PC-3 (cell line): ENCODE data around the gene ILK. TPM values are rescaled to one million over a fixed set of nuclear protein-coding genes. Genes with fewer than 3 reads are reported as not detected.

Source experiments
- ATAC-seq: fragments of 200-7000 bp; cut with Tn5 transposase; 2 replicates; pipeline ENCODE4 v1.9.1; 2020; ENCODE audit warnings: mild to moderate bottlenecking, moderate library complexity
- BruUV-seq: library from RNA; stranded (reverse); fragments of 400-500 nt; replicated peaks from 2 replicates; lab custom pipeline; 2021; lab: Mats Ljungman, UMichigan
- CTCF ChIA-PET: fragments of 300-600 bp; sonication (Branson Sonifier 250); formaldehyde crosslinking; loops from one replicate; lab custom pipeline; 2022; ENCODE audit warnings: antibody characterized with exemption; lab: Charles Lee
- POLR2A ChIA-PET: fragments of 300-600 bp; sonication (Branson Sonifier 250); formaldehyde crosslinking; loops from one replicate; lab custom pipeline; 2022; ENCODE audit warnings: antibody characterized with exemption; ENCODE audit not compliant: unreplicated experiment; lab: Charles Lee
- DNase-seq: peaks from one replicate; pipeline ENCODE4 v3.0.0-alpha.2; 2015
- H2AFZ ChIP-seq: fragments of 300-600 bp; sonication (generic); 2 replicates; pipeline ENCODE4 v1.6.0; 2016; ENCODE audit warnings: antibody characterized with exemption, low read length
- H3F3A ChIP-seq: fragments of 300-600 bp; sonication (generic); one replicate; pipeline ENCODE4 v1.6.0; 2017; ENCODE audit warnings: antibody characterized with exemption, low read length, control low read depth, mild to moderate bottlenecking; ENCODE audit not compliant: unreplicated experiment
- H3K27ac ChIP-seq: fragments of 300-600 bp; sonication (generic); 2 replicates; pipeline ENCODE4 v1.5.1; 2016; ENCODE audit warnings: mild to moderate bottlenecking, low read length
- H3K27me3 ChIP-seq: fragments of 300-600 bp; sonication (generic); 2 replicates; pipeline ENCODE4 v1.6.1; 2016; ENCODE audit warnings: low read length, mixed read lengths
- H3K36me3 ChIP-seq: fragments of 300-600 bp; sonication (generic); 2 replicates; pipeline ENCODE4 v1.6.1; 2016; ENCODE audit warnings: low read depth, mixed run types, low read length, mixed read lengths
- H3K4me1 ChIP-seq: fragments of 300-600 bp; sonication (generic); 2 replicates; pipeline ENCODE4 v1.5.1; 2016; ENCODE audit warnings: low read length; ENCODE audit not compliant: insufficient read depth
- H3K4me2 ChIP-seq: fragments of 300-600 bp; sonication (generic); 2 replicates; pipeline ENCODE4 v1.6.0; 2016; ENCODE audit warnings: low read length
- H3K4me3 ChIP-seq: fragments of 300-600 bp; sonication (generic); 2 replicates; pipeline ENCODE4 v1.5.1; 2016; ENCODE audit warnings: mild to moderate bottlenecking, low read length, mixed read lengths
- H3K79me2 ChIP-seq: fragments of 300-600 bp; sonication (generic); 2 replicates; pipeline ENCODE4 v1.6.1; 2017; ENCODE audit warnings: low read length, mixed read lengths
- H3K9ac ChIP-seq: fragments of 300-600 bp; sonication (generic); 2 replicates; pipeline ENCODE4 v1.6.0; 2016; ENCODE audit warnings: mild to moderate bottlenecking, low read length
- H3K9me2 ChIP-seq: fragments of 300-600 bp; sonication (generic); replicated peaks from 2 replicates; pipeline ENCODE4 v1.6.1; 2016; ENCODE audit warnings: mixed run types, low read length, mixed read lengths
- H3K9me3 ChIP-seq: fragments of 300-600 bp; sonication (generic); 2 replicates; pipeline ENCODE4 v1.6.1; 2016; ENCODE audit warnings: low read length, mixed read lengths
- H4K20me1 ChIP-seq: fragments of 300-600 bp; sonication (generic); 2 replicates; pipeline ENCODE4 v1.6.1; 2016; ENCODE audit warnings: low read length, mixed read lengths
- EZH2 ChIP-seq: fragments of 300-600 bp; sonication (generic); IDR thresholded peaks from one replicate; pipeline ENCODE4 v1.6.1; 2017; ENCODE audit warnings: antibody characterized with exemption, mild to moderate bottlenecking, low read length; ENCODE audit not compliant: unreplicated experiment
- EZH2phosphoT487 ChIP-seq: fragments of 300-600 bp; sonication (generic); IDR thresholded peaks from 2 replicates; pipeline ENCODE4 v1.6.1; 2018; ENCODE audit warnings: mild to moderate bottlenecking, antibody characterized with exemption, low read length, borderline replicate concordance
- intact Hi-C: fragments of 100-400 bp; cut with micrococcal nuclease; formaldehyde crosslinking; loops from 2 replicates; pipeline ENCODE4 v1.9.0; 2023
- total RNA-seq: library from RNA; depleted of rRNA; stranded (reverse); fragments of >200 nt; gene quantifications from 2 replicates; pipeline ENCODE4 v1.2.3, GENCODE V29; 2014
- TF ChIP-seq, protein P1 (sequence below): fragments of 300-600 bp; sonication (generic); conservative IDR thresholded peaks from 2 replicates; pipeline ENCODE4 v1.5.1; 2017; ENCODE audit warnings: antibody characterized with exemption, low read depth, mild to moderate bottlenecking, low read length

The ILK gene
- total RNA-seq, 1 experiment from 2014 or later: 73.9 TPM

DNA sequence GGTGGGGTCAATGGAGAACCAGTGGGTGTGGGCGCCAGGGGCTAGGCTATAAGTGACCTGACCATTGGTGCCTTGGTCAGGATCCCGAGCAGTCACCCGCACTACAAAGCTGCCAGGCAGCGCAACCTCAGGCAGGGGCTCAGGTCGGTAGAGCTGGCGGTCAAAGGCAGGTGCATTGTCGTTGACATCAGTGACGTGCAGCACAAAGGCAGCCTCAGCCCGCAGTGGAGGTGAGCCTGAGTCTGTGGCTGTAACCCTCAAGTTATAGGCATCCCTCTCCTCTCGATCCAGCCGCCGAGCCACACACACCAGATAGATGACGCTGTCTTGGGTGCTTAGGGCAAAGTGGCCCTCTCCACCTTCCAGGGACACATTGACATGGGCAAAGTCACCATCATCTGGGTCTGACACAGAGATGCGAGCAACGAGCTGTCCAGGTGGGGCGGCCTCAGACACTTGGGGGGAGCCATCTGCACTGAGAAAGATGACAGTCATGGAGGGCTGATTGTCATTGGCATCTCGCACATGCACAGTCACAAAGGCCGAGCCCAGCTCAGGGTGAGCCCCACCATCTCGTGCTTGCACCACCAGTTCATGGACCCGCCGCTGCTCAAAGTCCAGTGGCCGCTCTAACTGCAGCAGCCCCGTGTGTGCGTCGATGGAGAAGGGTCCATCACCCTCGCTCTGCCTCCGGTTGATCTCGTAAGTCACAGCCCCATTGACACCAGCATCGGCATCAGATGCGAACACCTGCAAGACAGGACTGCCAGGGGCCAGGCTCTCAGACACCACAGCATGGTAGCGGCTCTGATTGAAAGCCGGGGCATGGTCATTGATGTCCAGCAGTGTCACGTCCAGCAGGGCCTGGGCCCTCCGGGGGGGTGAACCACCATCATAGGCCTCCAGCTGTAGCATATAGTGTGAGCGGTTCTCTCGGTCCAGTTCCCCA, 36.7 kb downstream of the ILK start:
- no TSS peak for BruUV-seq
- Histone ChIP-seq H3K79me2 (no peaks in the 10 kb centered on the region), H3K27me3 (peaks cover 14% of the 10 kb centered on the region; the same call in 1 of the 2 replicates), H3K4me3 (no peak overlapping the region), H3K9me2 (no peaks in the 10 kb centered on the region), H3K4me1 (no peaks in the 10 kb centered on the region), H2AFZ (no peak overlapping the region), H3K4me2 (no peak overlapping the region), H3K9me3 (no peaks in the 10 kb centered on the region), H3K27ac (no peak overlapping the region), H4K20me1 (no peaks in the 10 kb centered on the region), H3F3A (no peaks in the 10 kb centered on the region), H3K36me3 (no peaks in the 10 kb centered on the region), H3K9ac (no peak overlapping the region)
- CTCF ChIA-PET: no interaction called here
- TF ChIP-seq EZH2phosphoT487: no peak
- TF ChIP-seq, protein P1, sequence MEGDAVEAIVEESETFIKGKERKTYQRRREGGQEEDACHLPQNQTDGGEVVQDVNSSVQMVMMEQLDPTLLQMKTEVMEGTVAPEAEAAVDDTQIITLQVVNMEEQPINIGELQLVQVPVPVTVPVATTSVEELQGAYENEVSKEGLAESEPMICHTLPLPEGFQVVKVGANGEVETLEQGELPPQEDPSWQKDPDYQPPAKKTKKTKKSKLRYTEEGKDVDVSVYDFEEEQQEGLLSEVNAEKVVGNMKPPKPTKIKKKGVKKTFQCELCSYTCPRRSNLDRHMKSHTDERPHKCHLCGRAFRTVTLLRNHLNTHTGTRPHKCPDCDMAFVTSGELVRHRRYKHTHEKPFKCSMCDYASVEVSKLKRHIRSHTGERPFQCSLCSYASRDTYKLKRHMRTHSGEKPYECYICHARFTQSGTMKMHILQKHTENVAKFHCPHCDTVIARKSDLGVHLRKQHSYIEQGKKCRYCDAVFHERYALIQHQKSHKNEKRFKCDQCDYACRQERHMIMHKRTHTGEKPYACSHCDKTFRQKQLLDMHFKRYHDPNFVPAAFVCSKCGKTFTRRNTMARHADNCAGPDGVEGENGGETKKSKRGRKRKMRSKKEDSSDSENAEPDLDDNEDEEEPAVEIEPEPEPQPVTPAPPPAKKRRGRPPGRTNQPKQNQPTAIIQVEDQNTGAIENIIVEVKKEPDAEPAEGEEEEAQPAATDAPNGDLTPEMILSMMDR: no peak
- TF ChIP-seq EZH2: no peak
- no peak for ATAC-seq
- POLR2A ChIA-PET: no interaction called here
- intact Hi-C loops: no loop called here
- DNase-seq: no peak

DNA sequence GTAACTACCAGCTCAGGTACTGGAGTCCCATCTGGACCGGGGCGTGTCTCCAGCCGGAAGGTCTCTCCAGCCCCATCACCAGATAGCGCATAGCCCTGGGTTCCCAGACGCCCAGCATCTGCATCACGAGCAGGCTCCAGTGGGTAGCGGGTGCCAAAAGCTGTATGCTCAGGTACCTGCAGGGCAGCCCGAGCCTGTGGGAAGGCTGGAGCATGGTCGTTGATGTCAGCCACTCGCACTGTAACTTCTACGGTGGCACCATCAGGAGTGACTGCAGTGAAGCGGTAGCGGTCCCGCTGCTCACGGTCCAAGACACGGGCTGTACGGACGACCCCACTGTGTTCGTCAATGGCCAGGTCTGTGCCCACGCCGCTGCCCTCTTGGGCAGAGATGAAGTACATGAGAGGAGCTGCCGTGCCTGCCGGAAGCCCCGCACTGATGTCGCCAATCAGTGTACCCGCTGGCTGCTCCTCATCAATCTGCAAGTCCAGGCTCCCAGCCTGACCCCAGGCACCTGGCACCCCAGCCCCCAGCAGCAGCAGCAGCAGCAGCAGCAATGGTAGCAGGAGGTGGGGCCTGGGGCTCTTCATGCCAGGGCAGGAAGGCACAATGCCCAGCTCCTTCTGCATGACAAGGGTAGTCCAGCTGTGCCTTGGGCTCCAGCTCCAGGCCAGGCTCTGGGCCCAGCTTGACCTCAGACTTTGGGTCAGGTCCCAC, 37.6 kb downstream of the ILK start:
- ChIA-PET POLR2A (no interaction called here), CTCF (no interaction called here)
- Histone ChIP-seq H3K4me3 (no peak overlapping the region), H3K9me2 (no peaks in the 10 kb centered on the region), H3K79me2 (no peaks in the 10 kb centered on the region), H3K9me3 (no peaks in the 10 kb centered on the region), H2AFZ (no peak overlapping the region), H3K4me1 (no peaks in the 10 kb centered on the region), H3K27ac (no peak overlapping the region), H3K4me2 (no peak overlapping the region), H3F3A (no peaks in the 10 kb centered on the region), H3K36me3 (no peaks in the 10 kb centered on the region), H4K20me1 (no peaks in the 10 kb centered on the region), H3K27me3 (peaks cover 14% of the 10 kb centered on the region; the same call in 1 of the 2 replicates), H3K9ac (no peak overlapping the region)
- no peak for DNase-seq
- intact Hi-C loops: no loop called here
- no peak for TF ChIP-seq EZH2
- no peak for TF ChIP-seq EZH2phosphoT487
- TF ChIP-seq, protein P1: no peak
- ATAC-seq: no peak
- no TSS peak for BruUV-seq
